Breast epithelium (tissue), 3 donors: Measurements from ENCODE around the gene CTIF.

Source experiments
- CTCF ChIP-seq, 3 donors: fragments of 450-650 bp; IDR thresholded peaks; one replicate each; pipeline ENCODE4 v1.5.1; 2016 to 2017; ENCODE audit warnings: antibody characterized with exemption in 3 of 3, mild to moderate bottlenecking in 3 of 3, moderate library complexity in 3 of 3
- POLR2A ChIP-seq: fragments of 450-650 bp; IDR thresholded peaks from one replicate; pipeline ENCODE4 v1.6.1; 2016; ENCODE audit warnings: antibody characterized with exemption, mild to moderate bottlenecking, moderate library complexity
- POLR2AphosphoS5 ChIP-seq, 3 donors: sonication (generic); formaldehyde crosslinking; IDR thresholded peaks; one replicate each; pipeline ENCODE4 v1.6.1; 2017; ENCODE audit warnings: antibody characterized with exemption in 3 of 3

- TF ChIP-seq CTCF (IDR thresholded peaks at IDR 0.05) (no peak), POLR2A (no peak), POLR2AphosphoS5 (IDR thresholded peaks at IDR 0.05) (no peak)
These were observed 288.7 kb downstream of the CTIF start for GRCh38 chr18:48827291-48828193.
